DND-41 (cell line): ENCODE data around the gene KLF8.
A peak's percentile ranks its signal among the peaks of the same experiment; 100 is the strongest.

Source experiments
- ATAC-seq: fragments of 200-7000 bp; cut with Tn5 transposase; 3 replicates; pipeline ENCODE4 v1.9.1; 2021; ENCODE audit warnings: low read depth; ENCODE audit not compliant: insufficient read depth
- DNase-seq: peaks from one replicate; pipeline ENCODE4 v3.0.0-alpha.2; 2020
- H2AFZ ChIP-seq: 2 replicates; pipeline ENCODE4 v1.6.0; 2012; ENCODE audit warnings: low read depth, low read length
- H3K27ac ChIP-seq: 2 replicates; pipeline ENCODE4 v1.5.1; 2012; ENCODE audit warnings: low read length, inconsistent platforms
- H3K27me3 ChIP-seq: fragments of 200-600 bp; sonication (generic); 2 replicates; pipeline ENCODE4 v1.6.0; 2012; ENCODE audit warnings: low read length, mild to moderate bottlenecking, inconsistent platforms; ENCODE audit not compliant: insufficient read depth, poor library complexity
- H3K36me3 ChIP-seq: 2 replicates; pipeline ENCODE4 v1.5.1; 2012; ENCODE audit warnings: low read length, inconsistent platforms; ENCODE audit not compliant: insufficient read depth
- H3K4me1 ChIP-seq: 2 replicates; pipeline ENCODE4 v1.5.1; 2012; ENCODE audit warnings: mild to moderate bottlenecking, low read length; ENCODE audit not compliant: insufficient read depth
- H3K4me2 ChIP-seq: 2 replicates; pipeline ENCODE4 v1.6.0; 2012; ENCODE audit warnings: mild to moderate bottlenecking, moderate library complexity, low read length, inconsistent platforms; ENCODE audit not compliant: insufficient read depth
- H3K4me3 ChIP-seq, 2 experiments: fragments of 200-600 bp in 1 of 2; shearing (Covaris generic) in 1 of 2; 2 replicates each; pipeline ENCODE4 v1.5.1; 2012 to 2016; ENCODE audit warnings: inconsistent platforms in 2 of 2, low read length in 2 of 2, mild to moderate bottlenecking in 2 of 2, low read depth in 1 of 2, moderate library complexity in 1 of 2
- H3K79me2 ChIP-seq: 2 replicates; pipeline ENCODE4 v1.6.0; 2012; ENCODE audit warnings: low read length, inconsistent platforms; ENCODE audit not compliant: insufficient read depth
- H3K9ac ChIP-seq: 2 replicates; pipeline ENCODE4 v1.6.0; 2012; ENCODE audit warnings: low read depth, mild to moderate bottlenecking, inconsistent platforms, low read length, moderate library complexity
- H3K9me3 ChIP-seq: 2 replicates; pipeline ENCODE4 v1.5.1; 2012; ENCODE audit warnings: low read length, moderate library complexity, mild to moderate bottlenecking, inconsistent platforms; ENCODE audit not compliant: insufficient read depth, severe bottlenecking
- H4K20me1 ChIP-seq: 2 replicates; pipeline ENCODE4 v1.6.0; 2012; ENCODE audit warnings: low read length; ENCODE audit not compliant: insufficient read depth
- CTCF ChIP-seq: IDR thresholded peaks from 2 replicates; pipeline ENCODE4 v1.5.1; 2012; ENCODE audit warnings: borderline replicate concordance, low read length, moderate library complexity, mild to moderate bottlenecking; ENCODE audit not compliant: poor library complexity, severe bottlenecking; ENCODE audit errors: extremely low read depth
- EZH2 ChIP-seq: IDR thresholded peaks from 3 replicates; pipeline ENCODE4 v1.6.1; 2012; ENCODE audit warnings: borderline replicate concordance, low read depth, mild to moderate bottlenecking, moderate library complexity, low read length, inconsistent platforms; ENCODE audit not compliant: severe bottlenecking

The KLF8 gene

GRCh38 chrX:56279863-56280262 is 47.7 kb downstream of the KLF8 start:
- Histone ChIP-seq H4K20me1 (no peaks in the 10 kb centered on the region), H3K4me1 (no peaks in the 10 kb centered on the region), H3K4me2 (no peak overlapping the region), H3K79me2 (no peaks in the 10 kb centered on the region), H3K27me3 (no peaks in the 10 kb centered on the region), H3K36me3 (no peaks in the 10 kb centered on the region), H3K9ac (no peak overlapping the region), H3K4me3 (no peak overlapping the region), H2AFZ (no peak overlapping the region), H3K27ac (no peak overlapping the region), H3K9me3 (no peaks in the 10 kb centered on the region)
- TF ChIP-seq CTCF (no peak), EZH2 (no peak)
- no peak for ATAC-seq
- DNase-seq, result no peak

DNA sequence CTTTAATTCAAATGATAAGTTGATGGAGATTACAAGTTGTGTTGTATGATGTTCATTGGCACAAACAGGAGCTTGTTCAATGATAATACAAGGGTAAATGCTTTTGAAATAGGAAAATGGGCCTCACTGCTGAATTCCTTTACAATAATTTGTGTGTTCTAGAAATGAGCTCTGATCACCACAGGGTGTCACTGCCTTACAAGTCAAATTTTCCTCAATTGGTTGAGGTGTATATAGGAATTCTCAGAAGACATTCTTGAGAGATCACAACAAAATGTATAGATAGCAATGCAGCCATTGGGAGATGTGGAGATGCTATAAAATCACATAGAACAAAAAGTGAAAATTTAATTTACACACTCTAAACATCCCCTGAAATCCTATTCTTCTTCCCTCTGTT is 49.6 kb downstream of the KLF8 start:
- no peaks in the 10 kb centered on the region for H3K27me3 ChIP-seq
- H3K4me2 ChIP-seq, result no peak overlapping the region
- H3K9me3 ChIP-seq, result no peaks in the 10 kb centered on the region
- ATAC-seq (peak; percentile 75), DNase-seq (peak; percentile 24)
- no peak overlapping the region for H3K27ac ChIP-seq
- no peak overlapping the region for H2AFZ ChIP-seq
- H3K9ac ChIP-seq, result no peak overlapping the region
- no peaks in the 10 kb centered on the region for H3K4me1 ChIP-seq
- no peak overlapping the region for H3K4me3 ChIP-seq
- no peaks in the 10 kb centered on the region for H3K36me3 ChIP-seq
- no peaks in the 10 kb centered on the region for H3K79me2 ChIP-seq
- no peaks in the 10 kb centered on the region for H4K20me1 ChIP-seq
- peak; percentile 62 for TF ChIP-seq CTCF
- TF ChIP-seq EZH2, result no peak

DNA sequence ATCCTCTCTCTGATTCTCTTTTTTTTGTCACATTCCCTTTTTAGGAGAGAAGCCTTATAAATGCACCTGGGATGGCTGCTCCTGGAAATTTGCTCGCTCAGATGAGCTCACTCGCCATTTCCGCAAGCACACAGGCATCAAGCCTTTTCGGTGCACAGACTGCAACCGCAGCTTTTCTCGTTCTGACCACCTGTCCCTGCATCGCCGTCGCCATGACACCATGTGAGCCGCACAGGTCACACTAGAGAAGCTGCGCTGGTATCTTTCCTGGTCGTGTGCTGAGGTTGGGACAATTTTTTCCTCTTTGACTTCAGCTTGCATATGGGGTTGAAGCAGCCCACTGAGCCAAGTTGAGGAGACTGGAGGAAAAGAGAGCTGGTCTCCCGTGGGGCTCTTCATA is 52.1 kb downstream of the KLF8 start:
- no peak overlapping the region for H3K9ac ChIP-seq
- no peaks in the 10 kb centered on the region for H3K36me3 ChIP-seq
- H3K4me2 ChIP-seq, result no peak overlapping the region
- no peaks in the 10 kb centered on the region for H3K79me2 ChIP-seq
- TF ChIP-seq EZH2 (no peak), CTCF (no peak)
- H3K27ac ChIP-seq, result no peak overlapping the region
- H4K20me1 ChIP-seq, result no peaks in the 10 kb centered on the region
- no peaks in the 10 kb centered on the region for H3K9me3 ChIP-seq
- no peaks in the 10 kb centered on the region for H3K4me1 ChIP-seq
- DNase-seq, result no peak
- H3K4me3 ChIP-seq, result no peak overlapping the region
- ATAC-seq, result no peak
- H2AFZ ChIP-seq, result no peak overlapping the region
- H3K27me3 ChIP-seq, result no peaks in the 10 kb centered on the region

DNA sequence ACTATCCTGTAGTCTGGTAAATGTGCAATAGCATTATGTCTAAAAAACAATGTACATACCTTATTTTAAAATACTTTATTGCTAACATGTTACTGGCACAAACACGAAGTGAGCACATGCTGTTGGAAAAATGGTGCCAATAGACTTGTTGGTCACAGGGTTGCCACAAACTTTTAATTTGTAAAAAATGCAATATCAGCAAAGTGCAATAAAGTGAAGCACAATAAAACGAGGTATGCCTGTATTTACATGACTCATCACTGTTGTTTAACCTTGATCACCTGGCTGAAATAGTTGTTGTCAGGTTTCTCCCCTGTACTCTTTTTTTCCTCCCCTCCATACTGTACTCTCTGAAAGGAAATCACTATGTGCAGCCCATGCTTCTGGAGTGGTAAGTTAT is 56.5 kb downstream of the KLF8 start:
- DNase-seq (no peak), ATAC-seq (no peak)
- H3K4me1 ChIP-seq, result no peaks in the 10 kb centered on the region
- H3K79me2 ChIP-seq, result no peaks in the 10 kb centered on the region
- H3K27ac ChIP-seq, result no peak overlapping the region
- H3K4me2 ChIP-seq, result no peak overlapping the region
- no peaks in the 10 kb centered on the region for H4K20me1 ChIP-seq
- H3K9ac ChIP-seq, result no peak overlapping the region
- no peak overlapping the region for H2AFZ ChIP-seq
- TF ChIP-seq CTCF (no peak), EZH2 (no peak)
- no peaks in the 10 kb centered on the region for H3K36me3 ChIP-seq
- H3K4me3 ChIP-seq, result no peak overlapping the region
- no peaks in the 10 kb centered on the region for H3K9me3 ChIP-seq
- no peaks in the 10 kb centered on the region for H3K27me3 ChIP-seq
